Inferior parietal cortex (tissue), 1 donor: ENCODE measurements around the gene FLNC.

Experiments used
- DNase-seq: peaks from one replicate; pipeline ENCODE4 v3.0.0-alpha.2; 2016; ENCODE audit errors: extremely low spot score

FLNC gene

GRCh38 chr7:128877756-128878120 lies 47.5 kb downstream of the FLNC start:
- DNase-seq = no peak

DNA sequence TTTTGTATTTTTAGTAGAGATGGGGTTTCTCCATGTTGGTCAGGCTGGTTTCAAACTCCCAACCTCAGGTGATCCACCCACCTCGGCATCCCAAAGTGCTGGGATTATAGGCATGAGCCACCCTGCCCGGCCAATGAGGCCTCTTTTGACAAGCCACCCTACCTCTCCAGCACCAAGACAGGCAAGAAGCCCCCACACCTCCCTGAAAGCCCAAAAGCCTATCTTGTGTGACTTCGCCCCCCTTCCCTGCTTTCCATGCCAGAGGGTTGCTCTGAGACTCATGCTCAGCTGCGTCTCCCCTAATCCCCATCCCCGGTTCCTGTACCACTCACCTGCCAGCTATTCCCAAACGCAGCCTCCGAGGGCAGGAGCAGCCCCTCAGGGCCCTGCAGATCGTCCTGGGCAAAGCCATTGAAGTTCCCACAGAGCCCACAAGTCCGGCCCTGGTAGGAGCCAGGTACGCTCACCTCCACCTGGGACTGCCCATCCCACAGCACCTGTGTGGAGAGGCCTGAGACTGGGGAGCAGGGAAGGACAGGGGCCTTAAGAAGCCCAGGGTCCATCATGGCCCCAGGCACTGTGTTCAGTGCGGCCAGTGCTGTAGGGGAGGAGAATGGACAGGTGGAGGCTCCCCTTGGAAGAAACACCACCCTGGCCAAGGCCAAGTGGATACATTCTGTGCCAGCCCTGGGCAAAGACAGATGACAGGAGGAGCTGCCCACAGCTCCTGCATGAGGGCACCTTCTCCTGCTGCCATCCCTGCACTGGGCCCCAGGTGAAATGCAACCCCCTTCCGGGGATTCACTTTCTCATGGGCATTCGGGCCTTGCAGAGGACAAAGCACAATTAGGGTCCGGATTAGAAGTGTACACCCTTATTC lies 48.3 kb downstream of the FLNC start:
- DNase-seq = no peak

- no peak for DNase-seq
Measured at GRCh38 chr7:128879461-128879938, 49.3 kb downstream of the FLNC start.

GRCh38 chr7:128879939-128880746 lies 49.9 kb downstream of the FLNC start:
- DNase-seq = peak; percentile 74

- no peak for DNase-seq
Measured at GRCh38 chr7:128880791-128881457, 50.7 kb downstream of the FLNC start.

GRCh38 chr7:128881458-128882125 lies 51.4 kb downstream of the FLNC start:
- no peak for DNase-seq

DNA sequence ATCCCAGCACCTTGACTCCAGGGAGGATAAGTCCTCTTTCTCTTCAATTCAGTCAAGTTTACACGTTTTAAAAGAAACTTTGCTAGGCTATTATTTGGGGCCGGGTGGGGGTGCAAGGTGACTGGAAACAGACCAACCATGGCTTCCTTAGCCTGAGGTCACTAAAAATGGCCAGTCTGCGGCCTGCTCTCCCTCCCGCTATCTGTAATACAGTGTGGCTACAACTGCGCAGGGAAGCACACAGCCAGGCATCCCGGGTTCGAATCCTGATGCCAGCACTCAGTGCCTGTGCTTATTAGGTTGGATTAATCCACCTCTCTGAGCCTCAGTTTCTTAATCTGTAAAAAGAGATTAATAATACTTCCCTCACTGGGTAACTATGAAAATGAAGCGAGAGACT lies 51.9 kb downstream of the FLNC start:
- DNase-seq = no peak

DNA sequence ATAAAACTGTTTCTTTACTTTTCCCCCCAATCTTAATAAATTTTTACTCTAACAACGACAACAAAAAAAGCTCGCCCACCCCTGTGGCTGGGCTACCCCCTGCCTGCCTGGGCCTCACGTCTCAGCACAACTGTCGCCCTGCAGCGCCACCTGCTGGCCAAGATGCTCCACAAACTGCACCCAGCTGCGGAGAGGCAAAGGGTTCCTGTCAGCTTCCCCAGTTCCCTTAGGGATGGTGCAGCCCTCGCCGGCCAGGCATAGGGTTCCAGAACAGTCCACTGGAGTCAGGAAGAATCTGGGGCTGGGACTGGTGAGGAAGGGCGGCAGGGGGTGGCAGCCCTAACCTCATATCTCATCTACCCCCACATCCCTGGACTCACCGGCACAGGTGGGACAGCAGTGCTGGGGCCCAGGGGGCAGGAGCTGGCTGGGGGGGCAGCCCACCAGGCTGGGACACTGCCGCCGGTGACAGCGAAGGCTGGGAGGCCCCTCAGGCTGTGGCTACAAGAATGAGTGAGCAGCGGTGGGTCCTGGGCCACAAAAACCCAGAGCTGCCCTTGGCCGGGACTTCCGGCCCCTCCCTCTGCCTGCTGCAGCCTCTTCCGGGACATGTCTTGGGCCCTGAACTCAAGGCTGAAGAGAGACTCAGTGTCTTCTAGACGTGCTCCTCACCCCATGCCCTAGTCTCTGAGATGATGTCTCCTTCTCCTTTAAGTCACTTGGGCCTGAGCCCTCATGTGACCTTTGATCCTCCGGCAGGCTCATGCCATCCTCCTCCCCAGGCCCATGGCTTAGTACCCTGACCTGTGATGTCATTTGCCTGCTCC lies 53.6 kb downstream of the FLNC start:
- peak; percentile 82 for DNase-seq

DNA sequence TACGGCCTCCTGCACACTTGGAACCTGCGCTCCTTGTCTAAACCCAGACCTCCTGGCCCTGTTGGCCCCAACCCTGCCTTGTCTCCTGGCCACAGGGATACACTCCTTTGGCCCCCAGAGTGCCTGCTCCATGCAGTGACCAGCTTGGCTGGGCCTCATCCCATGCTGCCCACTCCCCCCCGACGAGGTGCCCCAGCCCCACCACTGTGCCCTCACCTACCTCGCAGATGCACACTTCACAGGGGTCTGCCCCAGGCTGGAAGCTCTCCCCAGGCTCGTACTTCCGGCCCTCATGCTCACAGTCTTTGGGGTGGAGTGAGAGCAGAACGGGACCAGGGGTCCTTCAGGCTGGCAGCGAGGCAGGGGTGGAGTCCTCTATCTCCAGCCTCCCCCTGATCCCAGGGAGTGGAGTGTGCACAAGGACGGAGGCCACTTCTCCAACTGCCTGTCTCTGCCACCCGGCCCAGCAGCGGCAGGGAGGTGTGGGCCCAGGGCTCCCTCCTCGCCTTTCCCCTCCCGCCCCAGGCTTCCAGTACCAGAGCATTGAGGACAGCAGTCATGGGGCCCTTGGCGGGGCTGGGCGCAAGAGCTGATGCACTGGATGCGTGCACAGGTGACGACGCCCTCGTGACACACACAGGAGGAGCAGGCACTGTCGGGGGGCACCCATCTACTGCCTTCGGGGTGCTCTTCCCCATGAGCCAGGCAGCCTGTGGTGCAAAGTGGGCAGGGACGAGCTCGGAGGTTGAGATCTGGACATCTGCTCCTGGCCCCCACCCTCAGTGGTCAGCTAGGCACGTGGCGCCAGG lies 54.6 kb downstream of the FLNC start:
- no peak for DNase-seq

- DNase-seq = no peak
Measured at GRCh38 chr7:128885370-128886187, 55.4 kb downstream of the FLNC start.

- no peak for DNase-seq
Measured at GRCh38 chr7:128886391-128887168, 56.4 kb downstream of the FLNC start.

- no peak for DNase-seq
Measured at GRCh38 chr7:128887169-128888038, 57.2 kb downstream of the FLNC start.

GRCh38 chr7:128888039-128888755 lies 58.0 kb downstream of the FLNC start:
- no peak for DNase-seq

- no peak for DNase-seq
Measured at GRCh38 chr7:128888756-128889095, 58.5 kb downstream of the FLNC start.

GRCh38 chr7:128889121-128889520 lies 58.9 kb downstream of the FLNC start:
- no peak for DNase-seq

DNA sequence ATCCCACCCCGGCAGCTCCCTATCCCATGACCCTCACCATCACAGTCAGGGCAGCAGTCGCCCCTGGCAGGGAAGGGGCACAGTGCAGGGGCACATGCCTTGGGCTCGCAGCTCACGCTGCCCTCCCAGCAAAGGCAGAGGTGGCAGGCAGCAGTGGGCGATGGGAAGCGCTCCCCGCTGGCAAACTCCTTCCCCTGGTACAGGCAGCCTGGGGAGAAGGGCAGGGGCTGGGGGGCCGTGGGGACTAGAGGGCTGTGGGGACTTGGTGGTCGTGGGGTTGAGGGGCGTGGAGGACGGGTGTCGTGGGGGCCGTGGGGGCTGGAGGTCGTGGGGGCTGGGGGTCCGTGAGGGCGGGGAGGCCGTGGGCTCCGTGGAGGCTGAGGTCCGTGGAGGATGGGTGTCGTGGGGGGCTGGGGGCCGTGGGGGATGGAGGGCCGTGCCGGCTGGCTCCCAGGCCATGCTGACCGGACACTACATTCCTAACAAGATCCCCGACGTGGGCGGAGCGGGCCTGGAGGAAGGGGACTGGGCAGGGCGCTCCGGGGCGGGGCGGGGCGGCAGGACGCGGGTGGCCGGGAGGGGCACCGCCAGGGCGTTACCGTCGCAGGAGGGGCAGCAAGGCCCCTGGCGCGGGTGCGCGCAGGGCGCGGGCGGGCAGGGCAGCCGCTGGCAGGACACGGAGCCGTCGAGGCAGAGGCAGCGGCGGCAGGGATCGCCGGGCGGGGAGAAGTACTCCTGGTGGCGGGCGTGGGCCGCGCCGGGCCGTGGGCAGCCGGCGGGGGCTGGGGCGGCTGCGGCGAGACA lies 60.3 kb downstream of the FLNC start:
- no peak for DNase-seq
